Measurements from ENCODE around the gene PNMA6E.

PNMA6E gene

DNA sequence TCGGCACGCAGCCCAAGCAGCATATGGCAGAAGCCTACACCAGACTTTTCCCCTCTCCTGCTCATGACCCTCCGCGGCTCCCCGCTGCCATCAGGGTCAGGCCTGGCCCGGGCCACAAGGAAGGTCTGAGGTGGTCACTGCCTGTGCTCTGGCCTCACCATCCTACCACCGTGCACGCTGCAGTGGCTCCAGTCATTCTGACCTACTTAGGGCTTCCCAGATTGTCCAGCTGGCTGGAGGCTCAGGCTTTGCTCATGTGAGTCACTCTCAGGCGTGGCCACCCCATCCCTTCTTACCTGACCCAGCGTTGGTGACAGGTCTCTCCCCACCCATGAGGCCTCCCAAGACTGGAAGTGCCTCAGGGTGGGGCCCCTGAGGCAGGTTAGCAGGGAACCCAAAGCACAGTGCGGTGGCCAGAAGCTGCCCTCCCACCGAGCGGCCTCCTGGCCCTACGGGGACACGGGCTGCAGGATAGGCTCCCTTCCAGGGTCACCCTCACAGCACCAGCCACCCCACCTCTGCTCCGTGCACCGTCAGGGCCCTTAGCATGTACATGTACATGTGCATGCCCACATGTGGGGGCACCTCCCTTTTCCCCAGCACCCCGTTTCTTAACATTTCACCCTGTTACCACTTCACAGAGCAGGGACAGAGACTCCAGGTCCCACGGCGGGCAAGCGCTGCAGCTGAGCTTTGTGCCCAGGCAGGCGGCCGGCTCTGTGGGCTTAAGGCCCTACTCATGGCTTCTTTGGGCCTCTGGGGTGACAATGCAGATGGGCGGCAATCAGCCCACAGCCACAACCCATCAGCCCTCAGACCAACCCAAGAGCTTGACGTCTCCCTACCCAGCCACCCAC, 42.6 kb upstream of the PNMA6E start:
- ChIA-PET CTCF (interaction anchor here (0.9 kb wide), 1 partner anchor 9 kb away, joined by 4 read pairs; no protein-coding TSS in a partner anchor), POLR2A (no interaction called here)
- no peak for TF ChIP-seq ELF4 (IDR thresholded peaks at IDR 0.05)
- no peak for TF ChIP-seq L3MBTL2 (conservative IDR thresholded peaks at IDR 0.05)
- no peak for TF ChIP-seq LEF1 (IDR thresholded peaks at IDR 0.05; ENCODE audit: borderline replicate concordance)
- TF ChIP-seq, protein P1, sequence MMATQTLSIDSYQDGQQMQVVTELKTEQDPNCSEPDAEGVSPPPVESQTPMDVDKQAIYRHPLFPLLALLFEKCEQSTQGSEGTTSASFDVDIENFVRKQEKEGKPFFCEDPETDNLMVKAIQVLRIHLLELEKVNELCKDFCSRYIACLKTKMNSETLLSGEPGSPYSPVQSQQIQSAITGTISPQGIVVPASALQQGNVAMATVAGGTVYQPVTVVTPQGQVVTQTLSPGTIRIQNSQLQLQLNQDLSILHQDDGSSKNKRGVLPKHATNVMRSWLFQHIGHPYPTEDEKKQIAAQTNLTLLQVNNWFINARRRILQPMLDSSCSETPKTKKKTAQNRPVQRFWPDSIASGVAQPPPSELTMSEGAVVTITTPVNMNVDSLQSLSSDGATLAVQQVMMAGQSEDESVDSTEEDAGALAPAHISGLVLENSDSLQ (IDR thresholded peaks at IDR 0.05), result no peak
- TF ChIP-seq CTBP1 (IDR thresholded peaks at IDR 0.05; ENCODE audit: borderline replicate concordance), result no peak
- TF ChIP-seq FOXM1 (IDR thresholded peaks at IDR 0.05; ENCODE audit: borderline replicate concordance), result no peak
- no peak for TF ChIP-seq SP1 (IDR thresholded peaks at IDR 0.05)
- no peak for TF ChIP-seq ARNT (IDR thresholded peaks at IDR 0.05)
- TF ChIP-seq TARDBP (IDR thresholded peaks at IDR 0.05), result no peak
- TF ChIP-seq BHLHE40 (IDR thresholded peaks at IDR 0.05; ENCODE audit: borderline replicate concordance), result no peak
- no peak for TF ChIP-seq FOXK2 (IDR thresholded peaks at IDR 0.05)
- TF ChIP-seq FOXA1 (IDR thresholded peaks at IDR 0.05), result no peak
- TF ChIP-seq HDGF (IDR thresholded peaks at IDR 0.05; ENCODE audit: borderline replicate concordance), result no peak
- TF ChIP-seq NFRKB (IDR thresholded peaks at IDR 0.05), result no peak
- TF ChIP-seq ZNF384 (IDR thresholded peaks at IDR 0.05), result no peak
- TF ChIP-seq SUZ12 (IDR thresholded peaks at IDR 0.05), result no peak
- DNase-seq (ENCODE audit: extremely low spot score), result no peak

GRCh38 chrX:153442463-153442862, 41.3 kb upstream of the PNMA6E start:
- TF ChIP-seq HDGF (IDR thresholded peaks at IDR 0.05; ENCODE audit: borderline replicate concordance) (no peak), NFRKB (IDR thresholded peaks at IDR 0.05) (no peak), ELF4 (IDR thresholded peaks at IDR 0.05) (no peak), ARNT (IDR thresholded peaks at IDR 0.05) (no peak), FOXK2 (IDR thresholded peaks at IDR 0.05) (no peak), FOXM1 (IDR thresholded peaks at IDR 0.05; ENCODE audit: borderline replicate concordance) (no peak), BHLHE40 (IDR thresholded peaks at IDR 0.05; ENCODE audit: borderline replicate concordance) (no peak), ZNF384 (IDR thresholded peaks at IDR 0.05) (no peak), SUZ12 (IDR thresholded peaks at IDR 0.05) (no peak), TARDBP (IDR thresholded peaks at IDR 0.05) (no peak), SP1 (IDR thresholded peaks at IDR 0.05) (no peak), L3MBTL2 (conservative IDR thresholded peaks at IDR 0.05) (no peak), CTBP1 (IDR thresholded peaks at IDR 0.05; ENCODE audit: borderline replicate concordance) (no peak), FOXA1 (IDR thresholded peaks at IDR 0.05) (no peak), LEF1 (IDR thresholded peaks at IDR 0.05; ENCODE audit: borderline replicate concordance) (no peak)
- TF ChIP-seq, protein P1 (IDR thresholded peaks at IDR 0.05), result no peak
- POLR2A ChIA-PET, result no interaction called here
- DNase-seq (ENCODE audit: extremely low spot score), result no peak
- CTCF ChIA-PET, result no interaction called here

GRCh38 chrX:153441981-153442380, 40.8 kb upstream of the PNMA6E start:
- CTCF ChIA-PET, result interaction anchor here (1.9 kb wide), 1 partner anchor 19 kb away, joined by 6 read pairs; no protein-coding TSS in a partner anchor
- no peak for DNase-seq (ENCODE audit: extremely low spot score)
- POLR2A ChIA-PET, result no interaction called here
- TF ChIP-seq LEF1 (IDR thresholded peaks at IDR 0.05; ENCODE audit: borderline replicate concordance) (no peak), ARNT (IDR thresholded peaks at IDR 0.05) (no peak), TARDBP (IDR thresholded peaks at IDR 0.05) (no peak), HDGF (IDR thresholded peaks at IDR 0.05; ENCODE audit: borderline replicate concordance) (no peak), FOXA1 (IDR thresholded peaks at IDR 0.05) (no peak), FOXK2 (IDR thresholded peaks at IDR 0.05) (no peak), FOXM1 (IDR thresholded peaks at IDR 0.05; ENCODE audit: borderline replicate concordance) (no peak), L3MBTL2 (conservative IDR thresholded peaks at IDR 0.05) (no peak), ZNF384 (IDR thresholded peaks at IDR 0.05) (no peak), SP1 (IDR thresholded peaks at IDR 0.05) (no peak), BHLHE40 (IDR thresholded peaks at IDR 0.05; ENCODE audit: borderline replicate concordance) (no peak), ELF4 (IDR thresholded peaks at IDR 0.05) (no peak), NFRKB (IDR thresholded peaks at IDR 0.05) (no peak), SUZ12 (IDR thresholded peaks at IDR 0.05) (no peak), CTBP1 (IDR thresholded peaks at IDR 0.05; ENCODE audit: borderline replicate concordance) (no peak)
- TF ChIP-seq, protein P1 (IDR thresholded peaks at IDR 0.05), result no peak

DNA sequence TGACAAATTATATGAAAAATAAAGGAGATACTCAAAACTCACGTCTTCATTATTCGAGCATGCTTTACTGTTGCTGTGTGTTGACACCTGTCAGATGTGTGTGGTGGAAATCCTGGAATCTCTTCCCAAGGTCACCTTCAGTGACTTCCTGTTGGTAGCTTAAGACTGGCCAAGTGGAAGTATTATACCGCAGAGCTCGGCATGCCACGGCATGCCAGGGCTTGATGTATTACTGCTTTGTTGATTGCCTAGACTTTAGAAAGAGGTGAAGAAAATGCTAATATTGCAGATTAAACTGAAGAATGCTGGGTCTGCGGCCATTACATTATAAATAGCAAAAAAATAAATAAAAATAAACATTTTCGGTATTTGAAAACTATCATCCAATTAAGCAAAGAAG, 40.1 kb upstream of the PNMA6E start:
- ChIA-PET CTCF (interaction anchor here (1.9 kb wide), 1 partner anchor 20 kb away, joined by 6 read pairs; no protein-coding TSS in a partner anchor), POLR2A (no interaction called here)
- no peak for TF ChIP-seq SUZ12 (IDR thresholded peaks at IDR 0.05)
- no peak for TF ChIP-seq LEF1 (IDR thresholded peaks at IDR 0.05; ENCODE audit: borderline replicate concordance)
- TF ChIP-seq L3MBTL2 (conservative IDR thresholded peaks at IDR 0.05), result no peak
- no peak for TF ChIP-seq FOXK2 (IDR thresholded peaks at IDR 0.05)
- TF ChIP-seq HDGF (IDR thresholded peaks at IDR 0.05; ENCODE audit: borderline replicate concordance), result no peak
- no peak for TF ChIP-seq ELF4 (IDR thresholded peaks at IDR 0.05)
- no peak for TF ChIP-seq FOXA1 (IDR thresholded peaks at IDR 0.05)
- no peak for TF ChIP-seq CTBP1 (IDR thresholded peaks at IDR 0.05; ENCODE audit: borderline replicate concordance)
- no peak for TF ChIP-seq ZNF384 (IDR thresholded peaks at IDR 0.05)
- TF ChIP-seq NFRKB (IDR thresholded peaks at IDR 0.05), result no peak
- TF ChIP-seq, protein P1 (IDR thresholded peaks at IDR 0.05), result no peak
- no peak for TF ChIP-seq FOXM1 (IDR thresholded peaks at IDR 0.05; ENCODE audit: borderline replicate concordance)
- no peak for TF ChIP-seq ARNT (IDR thresholded peaks at IDR 0.05)
- TF ChIP-seq BHLHE40 (IDR thresholded peaks at IDR 0.05; ENCODE audit: borderline replicate concordance), result no peak
- TF ChIP-seq TARDBP (IDR thresholded peaks at IDR 0.05), result no peak
- no peak for TF ChIP-seq SP1 (IDR thresholded peaks at IDR 0.05)
- DNase-seq (ENCODE audit: extremely low spot score), result no peak
